ENCODE data around the gene NPIPA3.
"Not testable (repeated sequence)": the region's sequence is repeated elsewhere in the genome, so short reads cannot be mapped to it uniquely, and the experiment has no call there.

NPIPA3 gene

GRCh38 chr16:14703156-14704011, at the start of gene NPIPA3:
TSS of gene NPIPA3 (plus strand) at chr16:14703411. CDS start at chr16:14708944, 5,533 bp downstream.
- H3K27me3 ChIP-seq (ENCODE audit: control insufficient read depth in 1 of 2, insufficient read depth in 2 of 2, low read length in 2 of 2); H3K4me3 ChIP-seq (ENCODE audit: low read length in 2 of 2); H3K27ac ChIP-seq (ENCODE audit: low read length); H3K4me1 ChIP-seq (ENCODE audit: control insufficient read depth, insufficient read depth, low read length); H3K9ac ChIP-seq (ENCODE audit: low read length in 2 of 2); H3K36me3 ChIP-seq (ENCODE audit: control insufficient read depth in 2 of 2, insufficient read depth in 2 of 2, low read length in 2 of 2); H3K9me3 ChIP-seq (ENCODE audit: control insufficient read depth in 2 of 2, low read length in 2 of 2): not testable (repeated sequence)

DNA sequence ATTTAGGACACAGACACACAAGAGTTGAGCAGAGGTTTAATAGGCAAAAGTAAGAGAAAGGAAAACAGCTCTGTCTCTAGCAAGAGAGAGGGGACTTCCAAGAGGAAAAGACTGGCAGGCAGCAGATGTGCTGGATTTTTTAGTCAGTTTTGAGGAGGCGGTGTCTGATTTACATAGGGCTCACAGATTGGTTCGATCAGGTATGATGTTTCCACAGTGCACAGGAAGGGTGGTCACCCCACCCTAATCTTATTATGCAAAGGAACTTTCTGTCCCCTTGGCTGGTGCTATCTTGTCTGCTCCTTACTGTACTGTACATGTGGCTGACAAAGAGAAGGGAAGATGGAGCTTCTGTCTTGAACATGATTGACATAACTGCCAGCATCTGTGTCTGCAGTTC, 45.1 kb upstream of the NPIPA3 start:
- Histone ChIP-seq H3K4me3 (ENCODE audit: low read length in 2 of 2) (no peak overlapping the region), H3K27me3 (ENCODE audit: control insufficient read depth in 1 of 2, insufficient read depth in 2 of 2, low read length in 2 of 2) (no peaks in the 10 kb centered on the region), H3K27ac (ENCODE audit: low read length) (no peak overlapping the region), H3K36me3 (ENCODE audit: control insufficient read depth in 2 of 2, insufficient read depth in 2 of 2, low read length in 2 of 2) (peaks cover 23 to 35% of the 10 kb centered on the region in 2 donors), H3K4me1 (ENCODE audit: control insufficient read depth, insufficient read depth, low read length) (no peaks in the 10 kb centered on the region), H3K9me3 (ENCODE audit: control insufficient read depth in 2 of 2, low read length in 2 of 2) (no peaks in the 10 kb centered on the region), H3K9ac (ENCODE audit: low read length in 2 of 2) (no peak overlapping the region)

DNA sequence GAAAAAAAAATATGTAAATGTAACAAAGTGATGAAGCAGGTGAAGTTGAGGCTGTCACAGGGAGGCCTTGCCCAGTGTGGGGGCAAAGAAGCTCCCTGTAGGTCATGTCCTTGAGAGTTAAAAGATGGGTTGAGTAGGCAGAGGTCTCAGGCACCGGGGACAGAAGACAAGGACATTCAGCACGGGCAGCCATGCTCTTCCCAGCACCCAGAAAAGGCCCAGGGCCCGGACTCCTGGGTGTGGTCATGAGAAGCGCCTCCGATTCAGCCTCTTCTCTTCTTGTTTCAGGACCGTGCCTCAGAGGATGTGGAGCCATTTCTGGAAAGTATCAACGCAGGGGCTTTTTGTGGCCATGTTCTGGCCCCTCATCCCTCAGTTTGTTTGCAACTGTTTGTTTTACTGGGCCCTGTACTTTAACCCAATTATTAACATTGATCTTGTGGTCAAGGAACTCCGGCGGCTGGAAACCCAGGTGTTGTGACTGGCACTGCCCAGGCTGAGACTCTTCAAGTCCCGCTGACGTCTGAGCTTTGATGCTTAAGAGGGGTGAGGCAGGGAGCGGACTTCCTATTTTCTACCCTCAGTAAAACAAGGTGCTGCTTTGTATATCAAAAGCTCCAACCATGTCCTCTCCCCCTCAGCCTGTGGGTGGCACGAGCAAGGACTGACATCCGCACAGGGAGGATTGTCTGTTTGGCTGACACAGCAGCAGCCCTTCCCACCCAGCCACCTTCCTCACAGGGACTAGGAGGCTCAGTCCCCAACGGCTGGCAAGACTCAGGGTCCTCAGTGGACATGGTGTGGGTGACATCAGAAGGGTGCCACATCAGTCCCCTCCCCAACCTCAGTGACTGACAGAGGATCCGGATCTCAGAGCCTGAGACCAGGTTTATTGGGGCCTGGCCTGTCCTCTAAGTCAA, 35.6 kb upstream of the NPIPA3 start:
- no peak overlapping the region for H3K9ac ChIP-seq (ENCODE audit: low read length in 2 of 2)
- no peak overlapping the region for H3K27ac ChIP-seq (ENCODE audit: low read length)
- H3K27me3 ChIP-seq (ENCODE audit: control insufficient read depth in 1 of 2, insufficient read depth in 2 of 2, low read length in 2 of 2), result no peaks in the 10 kb centered on the region
- H3K36me3 ChIP-seq (ENCODE audit: control insufficient read depth in 2 of 2, insufficient read depth in 2 of 2, low read length in 2 of 2), result peaks cover 27 to 46% of the 10 kb centered on the region in 2 donors
- H3K9me3 ChIP-seq (ENCODE audit: control insufficient read depth in 2 of 2, low read length in 2 of 2), result no peaks in the 10 kb centered on the region
- H3K4me1 ChIP-seq (ENCODE audit: control insufficient read depth, insufficient read depth, low read length), result no peaks in the 10 kb centered on the region
- no peak overlapping the region for H3K4me3 ChIP-seq (ENCODE audit: low read length in 2 of 2)

GRCh38 chr16:14668556-14669223, 34.5 kb upstream of the NPIPA3 start:
- Histone ChIP-seq H3K27me3 (ENCODE audit: control insufficient read depth in 1 of 2, insufficient read depth in 2 of 2, low read length in 2 of 2) (no peaks in the 10 kb centered on the region), H3K27ac (ENCODE audit: low read length) (no peak overlapping the region), H3K9ac (ENCODE audit: low read length in 2 of 2) (no peak overlapping the region), H3K4me1 (ENCODE audit: control insufficient read depth, insufficient read depth, low read length) (no peaks in the 10 kb centered on the region), H3K9me3 (ENCODE audit: control insufficient read depth in 2 of 2, low read length in 2 of 2) (no peaks in the 10 kb centered on the region), H3K4me3 (ENCODE audit: low read length in 2 of 2) (no peak overlapping the region), H3K36me3 (ENCODE audit: control insufficient read depth in 2 of 2, insufficient read depth in 2 of 2, low read length in 2 of 2) (peaks cover 26 to 40% of the 10 kb centered on the region in 2 donors)

DNA sequence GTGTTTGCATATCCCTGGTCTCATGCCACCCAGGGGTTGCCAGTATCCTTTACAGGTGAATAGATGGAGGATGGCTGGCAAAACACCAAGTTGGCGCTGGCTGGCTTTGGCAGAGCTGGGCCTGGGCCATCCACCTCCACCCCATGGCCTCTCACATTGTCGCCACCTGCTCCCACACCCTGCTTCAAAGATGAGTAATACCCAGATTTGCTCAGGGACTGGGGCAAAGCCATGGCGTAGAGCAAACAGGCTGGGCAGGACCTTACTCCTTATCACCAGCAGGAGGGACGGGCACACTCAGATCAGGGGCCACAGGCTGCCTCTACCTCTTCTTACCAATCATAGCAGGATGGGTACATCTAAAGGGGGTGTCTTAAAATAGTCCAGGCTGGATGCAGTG, 33.4 kb upstream of the NPIPA3 start:
- no peaks in the 10 kb centered on the region for H3K9me3 ChIP-seq (ENCODE audit: control insufficient read depth in 2 of 2, low read length in 2 of 2)
- peaks cover 19 to 32% of the 10 kb centered on the region in 2 donors for H3K36me3 ChIP-seq (ENCODE audit: control insufficient read depth in 2 of 2, insufficient read depth in 2 of 2, low read length in 2 of 2)
- no peak overlapping the region for H3K4me3 ChIP-seq (ENCODE audit: low read length in 2 of 2)
- no peaks in the 10 kb centered on the region for H3K4me1 ChIP-seq (ENCODE audit: control insufficient read depth, insufficient read depth, low read length)
- no peak overlapping the region for H3K9ac ChIP-seq (ENCODE audit: low read length in 2 of 2)
- no peaks in the 10 kb centered on the region for H3K27me3 ChIP-seq (ENCODE audit: control insufficient read depth in 1 of 2, insufficient read depth in 2 of 2, low read length in 2 of 2)
- H3K27ac ChIP-seq (ENCODE audit: low read length), result no peak overlapping the region

DNA sequence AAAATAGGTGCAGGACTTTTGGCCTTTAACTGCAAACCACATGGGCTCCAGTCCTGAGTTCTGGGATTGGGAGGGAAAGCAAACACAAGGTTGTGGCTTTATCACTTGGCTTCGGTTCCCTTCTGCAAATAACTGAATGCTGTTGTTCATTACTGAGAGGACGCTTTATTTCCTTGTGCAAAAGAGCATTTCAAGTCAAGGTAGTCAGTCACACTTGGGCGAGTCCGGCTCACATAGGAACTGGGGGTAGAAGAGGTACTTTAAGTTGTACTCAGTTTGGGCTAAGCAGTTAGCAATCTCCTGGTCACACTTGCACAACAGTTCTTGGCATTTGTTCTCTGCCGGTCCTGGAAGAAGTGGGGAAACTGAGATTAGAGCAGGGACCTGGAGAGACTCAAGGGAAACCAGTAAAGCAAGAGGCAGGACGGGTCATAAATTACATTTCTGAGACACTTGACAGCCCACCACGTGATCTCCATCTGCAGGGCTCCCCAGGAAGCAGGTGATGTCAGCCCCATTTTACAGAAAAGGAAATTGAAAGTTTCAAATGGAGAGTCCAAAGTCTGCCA, 30.7 kb upstream of the NPIPA3 start:
- Histone ChIP-seq H3K4me3 (ENCODE audit: low read length in 2 of 2) (no peak overlapping the region), H3K4me1 (ENCODE audit: control insufficient read depth, insufficient read depth, low read length) (no peaks in the 10 kb centered on the region), H3K27ac (ENCODE audit: low read length) (no peak overlapping the region), H3K36me3 (ENCODE audit: control insufficient read depth in 2 of 2, insufficient read depth in 2 of 2, low read length in 2 of 2) (peaks cover 5 to 9% of the 10 kb centered on the region in 2 donors), H3K9ac (ENCODE audit: low read length in 2 of 2) (no peak overlapping the region), H3K9me3 (ENCODE audit: control insufficient read depth in 2 of 2, low read length in 2 of 2) (no peaks in the 10 kb centered on the region), H3K27me3 (ENCODE audit: control insufficient read depth in 1 of 2, insufficient read depth in 2 of 2, low read length in 2 of 2) (no peaks in the 10 kb centered on the region)

GRCh38 chr16:14676633-14677032, 26.6 kb upstream of the NPIPA3 start:
- no peaks in the 10 kb centered on the region for H3K36me3 ChIP-seq (ENCODE audit: control insufficient read depth in 2 of 2, insufficient read depth in 2 of 2, low read length in 2 of 2)
- H3K27ac ChIP-seq (ENCODE audit: low read length), result no peak overlapping the region
- H3K9ac ChIP-seq (ENCODE audit: low read length in 2 of 2), result no peak overlapping the region
- no peaks in the 10 kb centered on the region for H3K9me3 ChIP-seq (ENCODE audit: control insufficient read depth in 2 of 2, low read length in 2 of 2)
- H3K4me3 ChIP-seq (ENCODE audit: low read length in 2 of 2), result no peak overlapping the region
- H3K27me3 ChIP-seq (ENCODE audit: control insufficient read depth in 1 of 2, insufficient read depth in 2 of 2, low read length in 2 of 2), result peaks cover 0 to 2% of the 10 kb centered on the region in 2 donors
- no peaks in the 10 kb centered on the region for H3K4me1 ChIP-seq (ENCODE audit: control insufficient read depth, insufficient read depth, low read length)

DNA sequence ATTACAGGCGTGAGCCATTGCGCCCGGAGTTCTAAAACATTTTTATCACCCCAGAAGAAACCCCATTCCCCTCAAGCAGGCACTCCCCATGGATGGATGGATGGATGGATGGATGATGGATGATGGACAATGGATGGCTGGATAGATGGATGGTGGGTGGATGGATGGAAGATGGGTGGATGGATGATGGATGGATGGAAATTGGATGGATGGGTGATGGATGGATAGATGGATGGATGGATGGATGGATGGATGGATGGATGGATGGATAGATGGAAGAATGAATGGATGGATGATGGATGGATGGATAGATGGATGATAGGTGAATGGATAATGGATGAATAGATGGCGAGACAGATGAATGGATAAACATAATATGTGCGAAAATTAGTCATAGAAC, 25.6 kb upstream of the NPIPA3 start:
- H3K4me3 ChIP-seq (ENCODE audit: low read length in 2 of 2), result no peak overlapping the region
- H3K36me3 ChIP-seq (ENCODE audit: control insufficient read depth in 2 of 2, insufficient read depth in 2 of 2, low read length in 2 of 2), result no peaks in the 10 kb centered on the region
- H3K9me3 ChIP-seq (ENCODE audit: control insufficient read depth in 2 of 2, low read length in 2 of 2), result no peaks in the 10 kb centered on the region
- no peak overlapping the region for H3K9ac ChIP-seq (ENCODE audit: low read length in 2 of 2)
- H3K27me3 ChIP-seq (ENCODE audit: control insufficient read depth in 1 of 2, insufficient read depth in 2 of 2, low read length in 2 of 2), result peaks cover 0 to 2% of the 10 kb centered on the region in 2 donors
- no peak overlapping the region for H3K27ac ChIP-seq (ENCODE audit: low read length)
- H3K4me1 ChIP-seq (ENCODE audit: control insufficient read depth, insufficient read depth, low read length), result no peaks in the 10 kb centered on the region

GRCh38 chr16:14678748-14679497, 24.3 kb upstream of the NPIPA3 start:
- no peaks in the 10 kb centered on the region for H3K9me3 ChIP-seq (ENCODE audit: control insufficient read depth in 2 of 2, low read length in 2 of 2)
- H3K27me3 ChIP-seq (ENCODE audit: control insufficient read depth in 1 of 2, insufficient read depth in 2 of 2, low read length in 2 of 2), result peaks cover 0 to 2% of the 10 kb centered on the region in 2 donors
- no peak overlapping the region for H3K27ac ChIP-seq (ENCODE audit: low read length)
- no peaks in the 10 kb centered on the region for H3K36me3 ChIP-seq (ENCODE audit: control insufficient read depth in 2 of 2, insufficient read depth in 2 of 2, low read length in 2 of 2)
- H3K4me3 ChIP-seq (ENCODE audit: low read length in 2 of 2), result no peak overlapping the region
- no peak overlapping the region for H3K9ac ChIP-seq (ENCODE audit: low read length in 2 of 2)
- no peaks in the 10 kb centered on the region for H3K4me1 ChIP-seq (ENCODE audit: control insufficient read depth, insufficient read depth, low read length)

DNA sequence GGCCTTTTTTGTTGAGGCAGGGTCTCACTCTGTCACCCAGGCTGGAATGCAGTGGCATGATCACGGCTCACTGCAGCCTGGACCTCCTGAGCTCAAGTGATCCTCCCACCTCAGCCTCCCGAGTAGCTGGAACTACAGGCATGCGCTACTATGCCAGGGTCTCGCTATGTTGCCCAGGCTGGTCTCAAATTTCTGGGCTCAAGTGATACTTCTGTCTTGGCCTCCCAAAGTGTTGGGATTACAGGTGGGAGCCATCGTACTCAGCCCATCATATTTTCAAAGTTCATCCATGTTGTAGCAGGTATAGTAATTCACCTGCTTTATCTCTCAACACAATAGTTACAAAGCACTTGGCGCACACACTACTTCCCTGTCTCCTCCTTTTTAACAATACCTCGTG, 22.8 kb upstream of the NPIPA3 start:
- not testable (repeated sequence) for H3K27me3 ChIP-seq (ENCODE audit: control insufficient read depth in 1 of 2, insufficient read depth in 2 of 2, low read length in 2 of 2); H3K4me1 ChIP-seq (ENCODE audit: control insufficient read depth, insufficient read depth, low read length); H3K27ac ChIP-seq (ENCODE audit: low read length); H3K9ac ChIP-seq (ENCODE audit: low read length in 2 of 2); H3K4me3 ChIP-seq (ENCODE audit: low read length in 2 of 2); H3K9me3 ChIP-seq (ENCODE audit: control insufficient read depth in 2 of 2, low read length in 2 of 2); H3K36me3 ChIP-seq (ENCODE audit: control insufficient read depth in 2 of 2, insufficient read depth in 2 of 2, low read length in 2 of 2)

Data from stomach smooth muscle (tissue), 2 donors.